KOPT-K1 (cell line): ENCODE measurements around the gene SPEF1.

ENCODE experiments used
- H3K27ac ChIP-seq: fragments of 200-600 bp; sonication (generic); 2 replicates; pipeline ENCODE4 v1.5.1; 2016; ENCODE audit warnings: antibody characterized with exemption, mild to moderate bottlenecking, low read depth, low read length; ENCODE audit not compliant: poor library complexity, severe bottlenecking
- H3K36me3 ChIP-seq: fragments of 200-600 bp; sonication (generic); 2 replicates; pipeline ENCODE4 v1.5.1; 2017; ENCODE audit warnings: antibody characterized with exemption, mild to moderate bottlenecking, low read length, moderate library complexity; ENCODE audit not compliant: insufficient read depth
- H3K9me3 ChIP-seq: fragments of 200-600 bp; sonication (generic); 2 replicates; pipeline ENCODE4 v1.5.1; 2017; ENCODE audit warnings: antibody characterized with exemption, low read length, mild to moderate bottlenecking; ENCODE audit not compliant: insufficient read depth, poor library complexity, severe bottlenecking

The SPEF1 gene

DNA sequence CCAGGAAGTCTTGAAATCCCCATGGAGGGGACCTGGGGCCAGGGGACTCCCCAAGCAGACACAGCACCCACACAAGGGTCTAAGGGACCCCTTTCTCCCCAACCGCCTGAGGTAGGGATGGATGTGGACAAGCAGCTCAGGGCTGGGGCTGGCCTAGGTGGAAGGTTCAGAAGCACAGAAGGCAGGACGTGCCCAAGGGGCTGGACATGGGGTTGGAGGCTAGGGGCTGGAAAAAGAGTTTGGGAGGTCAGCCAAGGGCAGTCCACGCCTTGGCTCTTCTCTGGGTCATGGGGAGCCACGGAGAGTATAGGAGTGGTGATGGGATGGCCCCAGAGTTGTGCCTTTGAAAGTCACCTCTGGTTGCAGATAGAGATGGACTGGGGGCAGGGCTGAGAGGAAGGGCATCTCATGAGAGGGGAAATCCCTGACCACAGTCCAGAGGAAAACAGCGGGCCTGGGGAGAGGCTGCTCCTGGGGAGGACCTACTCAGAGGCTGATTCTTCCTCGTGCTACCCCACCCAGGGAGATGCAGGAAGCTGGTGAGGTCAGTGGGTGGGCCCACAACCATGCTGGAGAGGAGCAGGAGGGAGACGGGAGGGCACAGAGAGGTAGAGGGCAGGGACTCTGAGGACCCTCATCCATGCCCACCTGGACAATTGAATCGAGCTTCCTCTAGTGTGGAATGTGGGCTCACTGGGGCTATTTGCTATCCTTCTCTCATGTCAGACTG is 51.3 kb downstream of the SPEF1 start:
- H3K9me3 ChIP-seq: no peaks in the 10 kb centered on the region
- no peaks in the 10 kb centered on the region for H3K36me3 ChIP-seq
- no peak overlapping the region for H3K27ac ChIP-seq

DNA sequence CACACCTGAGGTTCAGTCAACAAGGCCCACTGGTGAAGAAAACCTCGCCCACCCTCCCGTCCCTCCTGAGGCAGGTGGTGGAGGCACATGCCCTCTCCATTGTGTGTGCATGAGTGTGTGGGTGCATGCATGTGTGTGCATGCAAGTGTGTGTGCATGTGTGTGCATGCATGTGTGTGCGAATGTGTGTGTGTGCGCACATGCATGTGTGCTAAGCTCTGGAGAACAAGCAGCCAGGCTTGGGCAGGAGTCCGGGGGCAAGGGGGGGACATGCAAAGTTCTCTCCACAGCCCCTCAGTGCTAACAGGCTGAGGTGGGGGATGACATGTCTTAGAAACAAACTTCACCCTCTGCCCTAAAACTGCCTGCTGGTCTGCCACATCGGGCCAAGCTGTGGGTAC is 51.9 kb downstream of the SPEF1 start:
- Histone ChIP-seq H3K36me3 (no peaks in the 10 kb centered on the region), H3K9me3 (no peaks in the 10 kb centered on the region), H3K27ac (no peak overlapping the region)

- Histone ChIP-seq H3K9me3 (no peaks in the 10 kb centered on the region), H3K27ac (no peak overlapping the region), H3K36me3 (no peaks in the 10 kb centered on the region)
Observed at GRCh38 chr20:3728876-3729275, 52.4 kb downstream of the SPEF1 start.

DNA sequence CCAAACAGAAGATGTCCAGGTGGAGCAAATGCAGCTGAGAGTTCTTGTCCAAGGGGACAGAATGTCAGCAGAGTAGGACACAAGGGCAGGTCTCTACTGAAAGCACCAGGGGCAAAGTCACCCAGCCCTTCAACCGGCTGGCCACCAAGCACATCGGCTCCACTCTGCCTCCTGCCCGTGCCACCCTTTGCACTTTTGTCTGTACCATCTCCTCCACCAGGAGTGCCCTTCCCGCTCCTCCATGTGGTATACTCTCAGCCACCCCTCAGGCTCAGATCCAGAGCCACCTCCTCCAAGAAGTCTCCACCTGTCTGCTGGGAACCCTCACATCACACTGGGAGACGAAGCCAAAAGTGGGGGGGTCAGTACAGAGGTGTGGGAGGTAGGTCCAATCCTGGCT is 52.9 kb downstream of the SPEF1 start:
- no peak overlapping the region for H3K27ac ChIP-seq
- no peaks in the 10 kb centered on the region for H3K9me3 ChIP-seq
- no peaks in the 10 kb centered on the region for H3K36me3 ChIP-seq
